GM23338 (cell line): ENCODE results near the gene SMPDL3A. TPM values are rescaled to one million over a fixed set of nuclear protein-coding genes. Genes with fewer than 3 reads are reported as not detected.

Experiments
- CTCF ChIP-seq, 2 experiments: fragments of 200-600 bp in 1 of 2; sonication (generic) in 1 of 2; conservative IDR thresholded peaks; 2 replicates each; pipeline versions ENCODE4 v1.5.1 to v1.6.1; 2016 to 2017; ENCODE audit warnings: antibody characterized with exemption in 2 of 2, low read depth in 2 of 2, mild to moderate bottlenecking in 2 of 2, moderate library complexity in 1 of 2
- EZH2 ChIP-seq: fragments of 200-600 bp; sonication (generic); IDR thresholded peaks from one replicate; pipeline ENCODE4 v1.8.0; 2017; ENCODE audit warnings: antibody characterized with exemption, mild to moderate bottlenecking, low read depth; ENCODE audit not compliant: unreplicated experiment
- JUNB ChIP-seq: IDR thresholded peaks from one replicate; pipeline ENCODE4 v1.6.1; 2016; ENCODE audit warnings: antibody characterized with exemption; ENCODE audit not compliant: unreplicated experiment
- NANOG ChIP-seq: IDR thresholded peaks from 2 replicates; pipeline ENCODE4 v1.6.1; 2016; ENCODE audit warnings: antibody characterized with exemption, borderline replicate concordance
- POLR2AphosphoS5 ChIP-seq: IDR thresholded peaks from 2 replicates; pipeline ENCODE4 v1.6.1; 2016; ENCODE audit warnings: antibody characterized with exemption, low read depth
- REST ChIP-seq: IDR thresholded peaks from one replicate; pipeline ENCODE4 v1.6.1; 2018; ENCODE audit warnings: antibody characterized with exemption; ENCODE audit not compliant: unreplicated experiment
- STAT1 ChIP-seq: IDR thresholded peaks from one replicate; pipeline ENCODE4 v1.6.1; 2016; ENCODE audit warnings: antibody characterized with exemption; ENCODE audit not compliant: unreplicated experiment
- ZNF114 ChIP-seq: fragments of 250-450 bp; sonication (Bioruptor Pico); IDR thresholded peaks from 2 replicates; pipeline ENCODE4 v1.5.0; 2020; ENCODE audit warnings: mild to moderate bottlenecking, moderate library complexity
- ZNF462 ChIP-seq: fragments of 250-450 bp; sonication (Bioruptor Pico); IDR thresholded peaks from 2 replicates; pipeline ENCODE4 v1.5.0; 2020; ENCODE audit warnings: mild to moderate bottlenecking, moderate library complexity
- polyA plus RNA-seq: library from polyadenylated mRNA; unstranded; fragments of >200 nt; fragmentation: Nextera tagmentation; extraction: Ambion mirVana; gene quantifications from 2 replicates; pipeline ENCODE4 v1.2.1, GENCODE V29; 2016
- total RNA-seq: library from RNA; depleted of rRNA; stranded (reverse); fragments of >200 nt; shearing (Covaris generic); gene quantifications from 2 replicates; pipeline ENCODE4 v1.2.3, GENCODE V29; 2014

SMPDL3A gene
- total and polyA plus RNA-seq, 2 experiments from 2014 or later: 3.5 to 6.3 TPM

GRCh38 chr6:122779667-122780066 is 9.4 kb upstream of the SMPDL3A start, which contains the start of gene FABP7 (continued):
- TF ChIP-seq ZNF462 (CRISPR knock-in tag): no peak
- TF ChIP-seq CTCF (conservative IDR thresholded peaks at IDR 0.05; ENCODE audit: low read depth in 2 of 2): no peak
- no peak for TF ChIP-seq ZNF114
- no peak for TF ChIP-seq NANOG
- TF ChIP-seq JUNB: no peak
- TF ChIP-seq STAT1: no peak
- TF ChIP-seq EZH2: no peak
- no peak for TF ChIP-seq POLR2AphosphoS5
- TF ChIP-seq REST: no peak
